Stimulated activated CD4-positive, alpha-beta T cell treated with anti-CD3 and anti-CD28 coated beads, TNF-alpha, amount 100 ng/mL, for 1 hour (primary cell): ENCODE data around the gene PPP6R3.

Source experiments
- DNase-seq, 3 donors: peaks; one replicate each; pipeline ENCODE4 v3.0.0-alpha.2; 2020; ENCODE audit warnings: low read depth in 3 of 3, low spot score in 1 of 3

The PPP6R3 gene

GRCh38 chr11:68664141-68664540 is 203.6 kb downstream of the PPP6R3 start:
- DNase-seq: no peak

- DNase-seq: no peak
Observed at GRCh38 chr11:68664906-68665305, 204.4 kb downstream of the PPP6R3 start.
